HuH-7.5 (cell line): ENCODE measurements around the gene CSRNP2.
A peak's percentile ranks its signal among the peaks of the same experiment; 100 is the strongest.
"Not testable (repeated sequence)": the region's sequence is repeated elsewhere in the genome, so short reads cannot be mapped to it uniquely, and the experiment has no call there.

Source experiments
- DNase-seq: peaks from one replicate; pipeline ENCODE4 v3.0.0; 2011; ENCODE audit warnings: low spot score

CSRNP2 gene

DNA sequence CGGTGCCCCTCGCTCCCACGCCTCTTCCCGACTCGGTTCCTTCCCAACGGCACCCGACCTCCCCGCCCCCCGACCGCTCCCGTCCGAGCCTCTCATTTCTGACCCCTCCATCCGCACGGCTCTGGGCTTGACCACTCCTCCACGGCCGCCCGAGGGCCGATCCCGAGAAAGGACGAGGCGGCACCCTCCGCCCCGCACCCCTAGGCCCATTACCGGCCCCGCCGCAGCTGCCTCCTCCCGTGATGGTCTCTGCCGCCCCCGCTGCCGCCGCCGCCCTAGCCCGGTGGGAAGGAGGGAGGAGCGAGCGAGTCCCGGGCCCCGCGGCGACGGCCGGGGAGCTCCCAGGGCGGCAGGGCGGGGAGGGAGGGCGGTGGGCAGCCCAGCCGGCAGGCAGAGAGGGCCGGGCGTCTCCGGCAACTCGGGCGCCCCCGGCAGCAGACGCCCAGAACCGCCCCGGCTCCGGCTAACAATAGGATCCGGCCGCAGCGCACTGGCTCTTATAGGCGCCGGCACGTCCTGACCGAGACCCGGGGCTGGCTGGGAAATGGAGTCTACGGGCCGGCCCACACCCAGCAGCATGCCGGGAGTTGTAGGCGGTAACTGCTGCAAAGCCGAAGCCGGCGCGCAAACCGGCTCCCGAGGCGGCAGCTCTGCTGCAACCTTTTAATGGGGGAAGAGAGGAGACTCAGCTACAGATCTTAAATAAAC lies at the start of gene CSRNP2:
CSRNP2 (minus strand) TSS at position 471 of the 708 bp plus-strand sequence. CDS start 7,035 bp downstream, outside the sequence.
- peak; percentile 93 for DNase-seq

DNA sequence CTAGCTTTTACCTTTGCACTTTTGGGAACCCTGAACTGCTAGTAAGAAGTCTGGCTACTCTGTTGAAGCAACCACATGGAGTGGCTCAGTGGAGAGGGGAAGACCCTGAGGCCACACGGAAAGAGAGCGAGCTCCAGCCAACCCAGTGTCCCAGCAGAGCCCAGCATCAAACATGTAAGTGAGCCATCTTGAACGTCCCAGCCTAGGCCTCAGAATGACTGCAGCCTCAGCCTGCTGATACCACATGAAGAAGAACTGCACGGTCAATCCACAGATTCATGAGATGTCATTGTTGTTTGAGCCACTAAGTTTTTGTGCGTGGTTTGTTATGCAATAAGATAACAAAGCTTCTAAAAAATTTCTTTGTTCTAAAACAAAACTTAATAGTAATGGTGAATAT lies 49.3 kb upstream of the CSRNP2 start:
- DNase-seq: no peak

DNA sequence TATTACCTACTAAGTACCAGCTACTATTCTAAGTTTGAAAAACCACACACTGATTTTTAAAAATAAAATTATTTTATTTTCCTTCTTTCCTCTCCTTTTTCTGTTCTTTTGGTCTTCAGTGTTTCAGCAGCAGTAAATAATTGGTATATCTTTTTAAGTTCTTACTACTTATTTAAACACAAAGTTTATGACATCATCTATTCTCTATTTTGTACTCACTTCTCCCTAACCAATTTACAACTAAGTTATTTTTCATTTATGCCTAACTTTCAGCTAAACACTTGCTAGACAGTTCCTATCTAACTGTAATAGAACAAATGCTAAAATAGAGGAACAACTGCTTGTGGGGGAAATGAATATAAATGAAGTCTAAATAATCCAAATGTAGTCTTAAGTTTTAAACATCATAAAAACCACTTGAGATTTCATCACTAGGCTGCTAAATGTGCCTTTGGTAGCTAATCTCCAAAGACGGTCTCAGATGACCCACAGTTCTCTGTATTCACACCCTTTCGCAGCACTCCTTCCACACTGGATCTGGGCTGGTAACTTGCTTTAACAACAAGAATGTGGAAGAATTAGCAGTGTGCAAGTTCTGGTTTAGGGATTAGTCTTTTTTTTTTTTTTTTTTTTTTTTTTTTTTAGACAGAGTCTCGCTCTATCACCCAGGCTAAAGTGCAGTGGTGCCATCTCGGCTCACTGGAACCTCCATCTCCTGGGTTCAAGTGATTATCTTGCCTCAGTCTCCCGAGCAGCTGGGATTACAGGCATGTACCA lies 48.5 kb upstream of the CSRNP2 start:
- no peak for DNase-seq

- DNase-seq: no peak
Measured at GRCh38 chr12:51128919-51129318, 45.5 kb upstream of the CSRNP2 start.

DNA sequence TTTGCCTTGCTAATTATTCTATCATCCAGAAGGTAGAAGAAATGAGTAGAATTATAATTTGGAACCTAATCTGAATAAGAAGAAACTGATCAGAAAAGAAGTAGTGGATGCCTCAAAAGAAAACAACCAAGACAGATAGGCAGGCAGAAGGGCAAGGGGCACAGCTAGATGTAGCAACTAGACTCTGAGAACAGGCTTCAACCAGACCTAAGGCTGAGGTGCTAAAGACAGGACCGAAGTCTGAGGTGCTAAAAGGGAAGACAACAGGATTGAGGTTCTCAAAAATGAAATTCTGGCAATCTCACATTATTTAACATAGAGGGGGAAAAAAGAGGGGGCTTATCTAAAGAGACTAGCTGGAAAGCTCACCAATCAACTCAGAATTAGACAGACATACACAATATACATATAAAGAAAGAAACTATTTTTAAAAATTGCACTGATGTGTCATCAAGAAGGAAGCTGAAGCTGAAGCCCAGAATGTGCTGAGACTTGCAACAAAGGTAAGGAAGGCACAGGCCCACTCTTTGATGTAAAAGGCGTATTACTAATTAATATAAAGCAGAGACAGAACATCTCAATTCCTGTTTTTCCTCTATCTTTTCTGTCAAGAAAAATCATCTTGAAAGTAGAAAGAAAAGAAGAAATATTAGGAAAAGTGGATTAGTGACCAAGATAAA lies 43.8 kb upstream of the CSRNP2 start:
- no peak for DNase-seq

DNA sequence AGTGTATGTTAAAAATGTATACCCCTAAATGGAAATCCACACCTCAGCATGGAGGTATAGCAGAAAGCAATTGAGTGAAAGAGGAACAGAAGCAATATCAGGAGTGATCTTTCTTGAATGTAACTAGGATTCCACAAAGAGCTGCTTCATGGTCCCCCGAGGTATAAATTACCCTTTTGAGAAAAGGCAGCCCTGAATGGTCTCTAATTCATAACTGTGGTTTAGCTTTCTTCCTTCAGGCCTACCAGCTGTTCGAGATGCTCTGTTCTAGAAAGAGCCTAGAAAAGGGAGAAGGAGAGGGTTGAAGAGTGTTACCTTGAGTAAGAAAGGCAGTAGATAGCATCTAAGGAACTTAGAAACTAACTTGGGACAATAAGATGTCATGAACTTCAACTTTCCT lies 42.9 kb upstream of the CSRNP2 start:
- DNase-seq: no peak

- DNase-seq: no peak
Measured at GRCh38 chr12:51124504-51124903, 41.1 kb upstream of the CSRNP2 start.

GRCh38 chr12:51122844-51123243 lies 39.4 kb upstream of the CSRNP2 start:
- DNase-seq: no peak

GRCh38 chr12:51118706-51119105 lies 35.3 kb upstream of the CSRNP2 start:
- DNase-seq: no peak

DNA sequence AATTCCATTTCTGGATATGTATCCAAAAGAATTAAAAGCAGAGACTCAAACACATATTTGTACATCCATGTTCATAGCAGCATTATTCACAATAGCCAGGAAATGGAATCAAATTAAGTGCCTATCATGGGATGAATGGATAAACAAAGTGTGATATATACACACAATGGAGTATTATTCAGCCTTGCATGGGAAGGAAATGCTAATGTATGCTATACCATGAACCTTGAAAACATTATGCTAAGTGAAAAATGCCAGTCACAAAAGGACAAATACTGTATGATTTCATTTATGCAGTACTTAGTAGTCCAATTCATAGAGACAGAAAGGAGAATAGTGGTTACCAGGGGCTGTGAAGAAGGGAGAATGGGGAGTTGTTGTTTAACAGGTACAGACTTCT lies 32.1 kb upstream of the CSRNP2 start:
- DNase-seq: no peak

DNA sequence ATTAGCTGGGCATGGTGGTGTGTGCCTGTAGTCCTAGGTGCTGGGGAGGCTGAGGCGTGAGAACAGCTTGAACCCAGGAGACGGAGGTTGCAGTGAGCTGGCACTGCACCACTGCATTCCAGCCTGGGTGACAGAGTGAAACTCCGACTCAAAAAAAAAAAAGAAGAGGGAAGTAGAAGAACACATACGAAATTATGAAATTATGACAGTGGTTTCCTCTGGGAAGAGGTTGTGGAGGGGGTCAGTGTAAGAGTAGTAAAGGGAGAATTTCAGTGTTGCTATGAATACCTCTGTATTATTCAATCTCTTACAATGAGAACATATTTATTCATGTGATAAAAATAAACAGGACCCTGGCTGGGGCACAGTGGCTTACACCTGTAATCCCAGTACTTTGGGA lies 24.7 kb upstream of the CSRNP2 start:
- no peak for DNase-seq

- DNase-seq: no peak
Measured at GRCh38 chr12:51103977-51104376, 20.6 kb upstream of the CSRNP2 start.

DNA sequence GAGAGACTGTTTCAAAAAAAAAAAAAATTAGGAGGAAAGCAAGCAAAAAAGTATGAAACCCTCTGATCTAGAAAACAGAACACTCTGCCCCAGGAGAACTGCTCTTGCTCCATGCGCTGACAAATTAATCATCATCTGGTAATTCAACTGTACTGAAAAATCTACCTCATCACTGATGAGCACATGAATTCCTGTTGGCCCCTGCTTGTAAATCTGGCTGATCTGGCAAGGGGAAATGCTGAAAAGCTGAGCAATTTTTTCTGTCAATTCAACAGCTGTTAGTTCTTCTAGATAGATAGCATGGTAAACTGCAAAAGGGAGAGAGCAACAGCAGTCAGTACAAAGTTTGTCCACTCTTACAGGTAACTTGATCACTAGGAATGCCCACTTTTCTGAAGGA lies 15.2 kb upstream of the CSRNP2 start:
- DNase-seq: no peak

DNA sequence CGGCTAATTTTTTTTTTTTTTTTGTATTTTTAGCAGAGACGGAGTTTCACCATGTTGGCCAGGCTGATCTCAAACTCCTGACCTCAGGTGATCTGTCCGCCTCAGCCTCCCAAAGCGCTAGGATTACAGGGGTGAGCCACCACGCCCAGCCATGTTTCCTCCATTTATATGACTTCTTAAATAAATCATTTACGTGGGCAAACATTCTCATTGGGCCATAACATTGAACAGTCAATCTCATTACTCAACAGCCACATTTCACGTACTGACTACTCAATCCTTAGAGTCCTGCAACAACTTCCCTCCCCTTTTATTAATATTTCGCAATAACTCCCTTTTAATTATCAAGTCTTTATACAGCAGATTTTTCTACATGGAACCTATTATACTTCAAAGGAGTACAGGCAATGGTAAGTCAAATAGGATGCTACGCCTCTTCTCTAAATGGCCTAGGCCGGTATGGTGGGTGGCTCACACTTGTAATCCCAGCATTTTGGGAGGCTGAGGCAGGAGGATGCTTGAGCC lies 7.4 kb upstream of the CSRNP2 start:
- DNase-seq: no peak

GRCh38 chr12:51087818-51088217 lies 4.4 kb upstream of the CSRNP2 start:
- no peak for DNase-seq

DNA sequence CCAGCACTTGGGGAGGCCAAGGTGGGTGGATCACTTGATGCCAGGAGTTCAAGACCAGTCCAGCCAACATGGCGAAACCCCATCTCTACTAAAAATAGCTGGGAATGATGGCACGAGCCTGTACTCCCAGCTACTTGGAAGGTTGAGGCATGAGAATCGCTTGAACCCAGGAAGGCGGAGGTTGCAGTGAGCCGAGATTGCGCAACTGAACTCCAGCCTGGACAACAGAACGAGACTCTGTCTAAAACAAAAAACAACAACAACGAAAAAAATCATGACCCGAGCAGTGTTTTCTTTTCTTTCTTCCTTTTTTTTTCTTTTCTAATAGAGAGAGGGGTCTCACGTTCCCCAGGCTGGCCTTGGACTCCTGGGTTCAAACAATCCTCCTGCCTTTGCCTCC lies 3.5 kb upstream of the CSRNP2 start:
- no peak for DNase-seq

DNA sequence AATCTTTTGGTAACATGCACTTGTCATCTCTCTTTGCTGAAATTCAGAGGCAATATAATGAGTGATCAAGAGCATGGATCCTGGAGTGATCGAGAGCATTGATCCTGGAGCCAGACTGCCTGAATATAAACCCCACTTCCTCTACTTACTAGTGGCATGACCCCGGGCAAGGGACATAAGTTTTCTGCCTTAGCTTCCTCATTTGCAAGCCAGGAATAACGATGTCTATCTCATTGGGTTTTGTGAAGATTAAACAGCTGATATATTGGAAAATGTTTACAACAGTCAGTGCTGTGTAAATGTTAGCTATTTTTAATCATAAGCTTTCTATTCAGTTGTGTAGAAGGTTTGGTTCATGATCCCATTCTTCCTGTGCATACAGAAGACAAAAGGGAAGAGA lies 2.4 kb upstream of the CSRNP2 start:
- DNase-seq: no peak

DNA sequence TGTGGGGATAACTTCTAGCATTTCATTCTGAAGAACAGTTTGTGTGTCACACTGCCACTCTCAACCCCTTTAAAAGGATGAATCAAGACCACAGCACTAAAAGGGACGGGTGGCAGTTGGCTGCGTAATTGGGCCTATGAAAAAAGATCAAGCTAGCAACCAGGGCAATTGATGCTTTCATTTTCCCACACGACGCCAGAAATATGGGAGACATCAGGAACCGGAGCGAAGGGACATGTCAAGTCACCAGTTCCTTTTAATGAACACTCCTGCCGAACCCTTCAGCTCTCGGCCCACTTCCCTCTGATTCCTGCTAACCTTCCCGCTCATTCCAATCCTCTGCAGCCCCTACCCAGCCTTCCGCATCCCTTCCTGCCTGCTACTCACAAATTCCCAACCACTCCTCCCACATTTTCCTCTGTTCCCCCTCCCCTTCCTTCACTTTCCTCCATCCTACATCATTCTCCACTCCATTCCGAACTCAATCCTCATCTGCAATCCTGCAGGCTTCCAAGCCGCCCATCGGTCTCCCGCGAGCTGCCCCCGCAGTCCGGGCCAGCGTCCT lies 753 bp downstream of the CSRNP2 start:
- DNase-seq: peak; percentile 45

DNA sequence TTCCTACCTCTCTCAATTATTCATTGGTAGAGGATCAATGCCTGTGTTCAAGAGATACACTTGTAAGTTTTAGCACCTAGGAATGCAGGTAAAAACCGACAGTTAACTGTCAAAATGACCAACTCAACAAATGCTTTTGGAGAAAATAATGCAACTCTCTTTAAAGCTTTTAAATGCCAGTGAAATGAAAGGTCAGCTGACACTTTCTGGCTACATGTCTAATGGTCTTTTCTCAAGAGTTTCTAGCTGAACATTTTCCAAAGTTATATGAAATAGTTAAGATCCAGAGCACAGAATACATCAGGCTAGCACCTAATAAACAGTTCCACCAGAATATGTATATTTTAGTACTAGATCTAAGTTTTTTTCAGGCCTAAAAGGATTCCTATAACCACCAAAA lies 2.0 kb downstream of the CSRNP2 start:
- no peak for DNase-seq

DNA sequence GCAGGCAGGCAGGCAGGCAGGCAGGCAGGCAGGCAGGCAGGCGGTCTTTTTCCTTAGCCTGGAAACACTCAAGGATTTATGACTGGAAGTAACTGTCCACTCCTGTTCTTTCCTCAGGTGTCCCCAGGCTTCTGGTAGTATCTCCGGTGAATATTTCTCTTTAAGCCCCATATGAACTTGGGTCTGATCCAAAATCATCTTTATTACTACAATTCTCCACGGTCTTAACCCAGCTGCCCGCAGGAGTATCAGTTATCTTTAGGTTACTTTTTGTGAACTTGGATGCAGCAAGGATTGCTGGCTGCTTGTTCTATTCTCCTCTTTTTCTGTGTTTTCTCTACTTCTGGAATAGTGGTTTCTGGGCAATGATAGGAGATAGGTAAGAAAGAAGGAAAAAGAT lies 3.3 kb downstream of the CSRNP2 start:
- no peak for DNase-seq

GRCh38 chr12:51078866-51079265 lies 4.5 kb downstream of the CSRNP2 start:
- DNase-seq: not testable (repeated sequence)

GRCh38 chr12:51078346-51078745 lies 5.0 kb downstream of the CSRNP2 start:
- not testable (repeated sequence) for DNase-seq

- no peak for DNase-seq
Measured at GRCh38 chr12:51077930-51078329, 5.5 kb downstream of the CSRNP2 start.
